ENCODE data around the gene ZCCHC9. TPM values are rescaled to one million over a fixed set of nuclear protein-coding genes. Genes with fewer than 3 reads are reported as not detected.

Gene ZCCHC9
- total and polyA plus RNA-seq, 2 donors (not counting 1 experiment from before 2014, with no cell fraction given) = 8.8 to 23.0 TPM

DNA sequence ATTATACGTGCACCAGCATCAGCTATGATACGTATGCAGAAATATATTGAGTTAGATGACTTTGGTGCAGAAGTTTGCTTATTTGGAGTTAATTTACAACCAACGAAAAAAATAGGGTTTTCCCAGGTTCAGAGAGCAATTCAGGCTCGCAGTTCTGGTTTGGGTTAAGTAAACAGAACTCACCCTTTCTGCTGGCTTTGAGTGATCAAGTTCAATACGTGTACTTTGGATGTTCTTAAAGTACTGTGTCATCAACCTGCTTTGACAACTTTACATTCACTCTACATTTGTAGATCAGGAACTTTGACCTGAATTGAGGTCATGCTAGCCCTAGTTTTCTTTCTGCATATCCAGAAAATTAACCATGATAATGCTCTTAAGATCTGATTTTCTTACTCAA lies 51.8 kb downstream of the ZCCHC9 start:
- Histone ChIP-seq H4K20me1 (ENCODE audit: control insufficient read depth, insufficient read depth, low read length, poor library complexity, severe bottlenecking) (no peaks in the 10 kb centered on the region), H3K27me3 (replicated peaks in 1 of 4; ENCODE audit: control extremely low read depth in 1 of 4, control insufficient read depth in 3 of 4, insufficient read depth in 4 of 4, low read length in 3 of 4) (no peaks in the 10 kb centered on the region), H3K27ac (ENCODE audit: low read length in 2 of 2) (no peak overlapping the region), H3K4me3 (ENCODE audit: control extremely low read depth in 1 of 5, extremely low read depth in 1 of 5, insufficient read depth in 1 of 5, low read depth in 2 of 5, low read length in 4 of 5) (no peak overlapping the region), H3K79me2 (ENCODE audit: control insufficient read depth, insufficient read depth, low read length) (no peaks in the 10 kb centered on the region), H3K4me1 (ENCODE audit: control insufficient read depth in 2 of 2, insufficient read depth in 2 of 2, low read length in 2 of 2) (no peaks in the 10 kb centered on the region), H3K9me3 (ENCODE audit: control extremely low read depth in 1 of 3, control insufficient read depth in 2 of 3, insufficient read depth in 1 of 3, low read length in 2 of 3) (no peaks in the 10 kb centered on the region), H3K4me2 (replicated peaks; ENCODE audit: low read depth, low read length, poor library complexity, severe bottlenecking) (no peak overlapping the region), H3K9ac (ENCODE audit: low read length) (no peak overlapping the region), H2AFZ (ENCODE audit: insufficient read depth, low read depth, low read length, poor library complexity, severe bottlenecking) (no peak overlapping the region), H3K36me3 (replicated peaks in 1 of 2; ENCODE audit: control extremely low read depth in 1 of 2, control insufficient read depth in 1 of 2, extremely low read depth in 1 of 2, insufficient read depth in 2 of 2, low read length in 1 of 2) (no peaks in the 10 kb centered on the region)
- 100% methylated on average over 3 of the region's 5 CpGs for WGBS (ENCODE audit: insufficient coverage)
- H3K27me3 Mint-ChIP-seq = peaks cover 3% of the 10 kb centered on the region
- H3K9me3 Mint-ChIP-seq (ENCODE audit: insufficient read depth) = no peaks in the 10 kb centered on the region
- ATAC-seq (ENCODE audit: low read depth) (no peak), DNase-seq (no peak)
- no peak overlapping the region for H3K27ac Mint-ChIP-seq
- CTCF ChIA-PET = no interaction called here
- intact Hi-C loops (cut with micrococcal nuclease) = no loop called here
- no peaks in the 10 kb centered on the region for H3K4me1 Mint-ChIP-seq
- POLR2A ChIA-PET = no interaction called here
- TF ChIP-seq, protein P1, sequence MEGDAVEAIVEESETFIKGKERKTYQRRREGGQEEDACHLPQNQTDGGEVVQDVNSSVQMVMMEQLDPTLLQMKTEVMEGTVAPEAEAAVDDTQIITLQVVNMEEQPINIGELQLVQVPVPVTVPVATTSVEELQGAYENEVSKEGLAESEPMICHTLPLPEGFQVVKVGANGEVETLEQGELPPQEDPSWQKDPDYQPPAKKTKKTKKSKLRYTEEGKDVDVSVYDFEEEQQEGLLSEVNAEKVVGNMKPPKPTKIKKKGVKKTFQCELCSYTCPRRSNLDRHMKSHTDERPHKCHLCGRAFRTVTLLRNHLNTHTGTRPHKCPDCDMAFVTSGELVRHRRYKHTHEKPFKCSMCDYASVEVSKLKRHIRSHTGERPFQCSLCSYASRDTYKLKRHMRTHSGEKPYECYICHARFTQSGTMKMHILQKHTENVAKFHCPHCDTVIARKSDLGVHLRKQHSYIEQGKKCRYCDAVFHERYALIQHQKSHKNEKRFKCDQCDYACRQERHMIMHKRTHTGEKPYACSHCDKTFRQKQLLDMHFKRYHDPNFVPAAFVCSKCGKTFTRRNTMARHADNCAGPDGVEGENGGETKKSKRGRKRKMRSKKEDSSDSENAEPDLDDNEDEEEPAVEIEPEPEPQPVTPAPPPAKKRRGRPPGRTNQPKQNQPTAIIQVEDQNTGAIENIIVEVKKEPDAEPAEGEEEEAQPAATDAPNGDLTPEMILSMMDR (IDR thresholded peaks at IDR 0.05) = no peak
- H3K4me3 Mint-ChIP-seq = no peak overlapping the region

DNA sequence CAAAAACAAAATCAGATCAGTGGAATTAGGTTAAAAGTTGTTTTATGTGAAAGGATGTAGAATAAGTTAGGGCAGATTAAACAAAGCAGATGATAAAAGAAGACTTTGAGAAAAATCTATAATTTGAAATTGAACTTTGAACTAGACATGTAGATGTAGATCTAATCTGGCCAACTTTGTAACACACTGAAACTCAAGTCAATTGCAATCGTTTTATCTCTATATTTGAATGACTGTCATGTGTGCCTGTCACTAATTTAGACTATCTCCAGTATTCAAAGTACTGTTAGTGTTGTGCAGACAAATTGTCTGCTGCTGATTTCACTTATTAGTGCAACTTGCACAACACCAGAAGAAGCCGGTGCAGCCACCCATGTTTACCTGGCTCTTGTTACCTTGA lies 52.7 kb downstream of the ZCCHC9 start:
- Mint-ChIP-seq H3K27ac (no peak overlapping the region), H3K4me1 (no peaks in the 10 kb centered on the region), H3K27me3 (peaks cover 4% of the 10 kb centered on the region), H3K9me3 (ENCODE audit: insufficient read depth) (no peaks in the 10 kb centered on the region), H3K4me3 (no peak overlapping the region)
- ChIA-PET POLR2A (no interaction called here), CTCF (no interaction called here)
- Histone ChIP-seq H3K4me2 (replicated peaks; ENCODE audit: low read depth, low read length, poor library complexity, severe bottlenecking) (no peak overlapping the region), H3K79me2 (ENCODE audit: control insufficient read depth, insufficient read depth, low read length) (no peaks in the 10 kb centered on the region), H2AFZ (ENCODE audit: insufficient read depth, low read depth, low read length, poor library complexity, severe bottlenecking) (no peak overlapping the region), H3K9me3 (ENCODE audit: control extremely low read depth in 1 of 3, control insufficient read depth in 2 of 3, insufficient read depth in 1 of 3, low read length in 2 of 3) (no peaks in the 10 kb centered on the region), H3K27ac (ENCODE audit: low read length in 2 of 2) (no peak overlapping the region), H3K4me3 (ENCODE audit: control extremely low read depth in 1 of 5, extremely low read depth in 1 of 5, insufficient read depth in 1 of 5, low read depth in 2 of 5, low read length in 4 of 5) (no peak overlapping the region), H3K4me1 (ENCODE audit: control insufficient read depth in 2 of 2, insufficient read depth in 2 of 2, low read length in 2 of 2) (no peaks in the 10 kb centered on the region), H3K36me3 (replicated peaks in 1 of 2; ENCODE audit: control extremely low read depth in 1 of 2, control insufficient read depth in 1 of 2, extremely low read depth in 1 of 2, insufficient read depth in 2 of 2, low read length in 1 of 2) (no peaks in the 10 kb centered on the region), H3K9ac (ENCODE audit: low read length) (no peak overlapping the region), H4K20me1 (ENCODE audit: control insufficient read depth, insufficient read depth, low read length, poor library complexity, severe bottlenecking) (no peaks in the 10 kb centered on the region), H3K27me3 (replicated peaks in 1 of 4; ENCODE audit: control extremely low read depth in 1 of 4, control insufficient read depth in 3 of 4, insufficient read depth in 4 of 4, low read length in 3 of 4) (peaks cover 0 to 3% (median 0%) of the 10 kb centered on the region in 4 experiments)
- no peak for TF ChIP-seq EZH2 (IDR thresholded peaks at IDR 0.05; ENCODE audit: borderline replicate concordance, insufficient read depth, low read depth, low read length, poor library complexity, severe bottlenecking)
- TF ChIP-seq, protein P1 (IDR thresholded peaks at IDR 0.05) = no peak
- WGBS (ENCODE audit: insufficient coverage) = 100% methylated on average over 1 of the region's 2 CpGs
- intact Hi-C loops (cut with micrococcal nuclease) = no loop called here
- no peak for ATAC-seq (ENCODE audit: low read depth)
- DNase-seq = no peak

Measured in B cell (primary cell).